Ovary (tissue), 9 donors: Measurements from ENCODE around the gene BASP1. TPM values are rescaled to one million over a fixed set of nuclear protein-coding genes. Genes with fewer than 3 reads are reported as not detected.

Experiments used
- DNase-seq, 5 donors: peaks; one replicate each; pipeline ENCODE4 v3.0.0-alpha.2; 2019 to 2020
- H3K27ac ChIP-seq, 2 donors: fragments of 200-600 bp; one replicate each; pipeline versions ENCODE4 v1.5.1 to v1.8.0; 2019 to 2022
- H3K27me3 ChIP-seq: fragments of 200-600 bp; one replicate; pipeline ENCODE4 v1.8.0; 2022
- H3K36me3 ChIP-seq: fragments of 200-600 bp; sonication (generic); one replicate; pipeline ENCODE4 v1.5.1; 2019
- H3K4me1 ChIP-seq: one replicate; pipeline ENCODE4 v1.8.1; 2013; ENCODE audit warnings: mild to moderate bottlenecking, moderate library complexity; ENCODE audit not compliant: insufficient read depth
- H3K4me3 ChIP-seq: fragments of 200-600 bp; sonication (generic); one replicate; pipeline ENCODE4 v1.5.1; 2017
- H3K9me3 ChIP-seq, 2 donors: fragments of 200-600 bp in 1 of 2; sonication (generic) in 1 of 2; one replicate each; pipeline versions ENCODE4 v1.5.1 to v1.8.1; 2013 to 2019; ENCODE audit warnings: mild to moderate bottlenecking in 1 of 2, moderate library complexity in 1 of 2
- CTCF ChIP-seq, 3 donors: fragments of 450-650 bp in 2 of 3; fragments of 200-600 bp in 1 of 3; IDR thresholded peaks; one replicate each; pipeline versions ENCODE4 v1.5.1 to v1.8.0; 2016 to 2022; ENCODE audit warnings: antibody characterized with exemption in 3 of 3, mild to moderate bottlenecking in 1 of 3
- EP300 ChIP-seq: sonication (generic); formaldehyde crosslinking; IDR thresholded peaks from one replicate; pipeline ENCODE4 v1.6.1; 2017; ENCODE audit warnings: antibody characterized with exemption
- POLR2A ChIP-seq: fragments of 450-650 bp; IDR thresholded peaks from one replicate; pipeline ENCODE4 v1.6.1; 2017; ENCODE audit warnings: antibody characterized with exemption, mild to moderate bottlenecking, moderate library complexity
- WGBS, 3 donors: extraction: QIAGEN DNeasy Blood & Tissue Kit in 1 of 3; methylation state at CpG; one replicate each; pipeline versions ENCODE4 v1.1.5 to v1.1.7; 2013 to 2017; 5-methylcytosine and 5-hydroxymethylcytosine counted together
- intact Hi-C, 4 donors: fragments of 100-400 bp; cut with DNase I; formaldehyde crosslinking; loops; one replicate each; pipeline versions ENCODE4 v1.11.0 to v1.15.1; 2022 to 2023
- polyA plus RNA-seq, 2 donors: library from polyadenylated mRNA; stranded (reverse); fragments of 200-250 nt in 1 of 2; fragments of 350-450 nt in 1 of 2; fragmentation: Illumina TruSeq in 1 of 2; extraction: RNeasy Lipid Tissue Mini Kit (QIAGEN cat#74804) in 1 of 2; gene quantifications; one replicate each; pipeline ENCODE4 v1.2.3, GENCODE V29; 2013 to 2014
- total RNA-seq, 7 donors: library from RNA; depleted of rRNA in 2 of 7; stranded (reverse); fragments of >200 nt in 2 of 7; fragmentation: NEBNext Ultra II Directional in 3 of 7; extraction: Animal tissue kit (Norgen Biotek cat#: 25700) in 3 of 7; gene quantifications; one replicate each; pipeline versions ENCODE4 v1.1.0 to v1.2.4, GENCODE V29; 2016 to 2023
- donor health status: DM: no; HTN: no; CAD: no; lungs with moderate emphysema.
- donor health status: DM: no; HTN: no; CAD: no.
- donor health status: Bipolar disorder and iron deficiency.
- donor health status: DM: yes; HTN: yes; CAD: no.
- donor health status: DM: no; HTN: no; CAD: no.
- donor health status: DM: yes; HTN: yes; CAD: no.

Gene BASP1
- total and polyA plus RNA-seq, 9 donors, result 18.0 to 59.5 (median 38.7) TPM

GRCh38 chr5:17177501-17178372 is 39.7 kb upstream of the BASP1 start:
- DNase-seq, result no peak
- H3K36me3 ChIP-seq, result no peaks in the 10 kb centered on the region
- no peaks in the 10 kb centered on the region for H3K9me3 ChIP-seq
- WGBS, 3 donors, result 53 to 71% (median 55%) methylated on average over 6 of the region's 6 CpGs
- H3K4me3 ChIP-seq, result no peak overlapping the region
- intact Hi-C loops, result no loop called here
- no peak for TF ChIP-seq POLR2A
- no peak for TF ChIP-seq EP300
- no peak for TF ChIP-seq CTCF (IDR thresholded peaks at IDR 0.05)
- no peaks in the 10 kb centered on the region for H3K4me1 ChIP-seq
- no peaks in the 10 kb centered on the region for H3K27me3 ChIP-seq
- H3K27ac ChIP-seq, result no peak overlapping the region

- intact Hi-C loops, result no loop called here
- H3K4me1 ChIP-seq, result no peaks in the 10 kb centered on the region
- H3K4me3 ChIP-seq, result no peak overlapping the region
- H3K36me3 ChIP-seq, result no peaks in the 10 kb centered on the region
- WGBS, 3 donors, result 45 to 71% (median 64%) methylated on average over 2 of the region's 2 CpGs
- no peak overlapping the region for H3K27ac ChIP-seq
- H3K27me3 ChIP-seq, result no peaks in the 10 kb centered on the region
- no peak for DNase-seq
- no peak for TF ChIP-seq POLR2A
- TF ChIP-seq CTCF (IDR thresholded peaks at IDR 0.05), result no peak
- no peak for TF ChIP-seq EP300
- H3K9me3 ChIP-seq, result no peaks in the 10 kb centered on the region
These were observed 39.1 kb upstream of the BASP1 start for GRCh38 chr5:17178373-17178675.

GRCh38 chr5:17180330-17180843 is 37.0 kb upstream of the BASP1 start:
- Histone ChIP-seq H3K9me3 (no peaks in the 10 kb centered on the region), H3K36me3 (no peaks in the 10 kb centered on the region), H3K27me3 (no peaks in the 10 kb centered on the region), H3K27ac (no peak overlapping the region), H3K4me3 (no peak overlapping the region), H3K4me1 (no peaks in the 10 kb centered on the region)
- TF ChIP-seq CTCF (IDR thresholded peaks at IDR 0.05) (no peak), EP300 (no peak), POLR2A (no peak)
- DNase-seq, result no peak
- intact Hi-C loops, result loop anchor here in 2 of 4 donors (10.0 kb wide), 2 partner anchors 96 to 246 kb away; partner anchors contain the start of gene MYO10 (in 1 of the 2)
- WGBS, 3 donors, result 94% methylated on average over 6 of the region's 6 CpGs

GRCh38 chr5:17180864-17181723 is 36.3 kb upstream of the BASP1 start:
- Histone ChIP-seq H3K27ac (no peak overlapping the region), H3K4me1 (no peaks in the 10 kb centered on the region), H3K9me3 (no peaks in the 10 kb centered on the region), H3K36me3 (no peaks in the 10 kb centered on the region), H3K4me3 (no peak overlapping the region), H3K27me3 (no peaks in the 10 kb centered on the region)
- DNase-seq, result no peak
- TF ChIP-seq CTCF (IDR thresholded peaks at IDR 0.05), result no peak
- no peak for TF ChIP-seq POLR2A
- TF ChIP-seq EP300, result no peak
- intact Hi-C loops, result loop anchor here in 2 of 4 donors (10.0 kb wide), 2 partner anchors 96 to 246 kb away; partner anchors contain the start of gene MYO10 (in 1 of the 2)
- 67 to 83% (median 79%) methylated on average over 11 of the region's 11 CpGs for WGBS, 3 donors
